Gastroesophageal sphincter (tissue), 3 donors: ENCODE data around the gene FOXF1.

Experiments
- CTCF ChIP-seq, 4 experiments: fragments of 200-600 bp in 2 of 4; fragments of 450-650 bp in 2 of 4; sonication (generic) in 1 of 4; IDR thresholded peaks; one replicate each; pipeline ENCODE4 v1.5.1; 2017 to 2019; ENCODE audit warnings: antibody characterized with exemption in 4 of 4, mild to moderate bottlenecking in 2 of 4, moderate library complexity in 2 of 4
- POLR2A ChIP-seq, 2 donors: fragments of 450-650 bp; IDR thresholded peaks; one replicate each; pipeline ENCODE4 v1.6.1; 2017; ENCODE audit warnings: antibody characterized with exemption in 2 of 2, mild to moderate bottlenecking in 2 of 2, moderate library complexity in 1 of 2

GRCh38 chr16:86542756-86543750 is 32.7 kb downstream of the FOXF1 start:
- TF ChIP-seq CTCF (IDR thresholded peaks at IDR 0.05) (no peak), POLR2A (IDR thresholded peaks at IDR 0.05) (no peak)
